OCI-LY3 (cell line): ENCODE measurements around the gene PLAAT2.

Experiments
- EZH2phosphoT487 ChIP-seq: fragments of 200-600 bp; shearing (Covaris generic); IDR thresholded peaks from 2 replicates; pipeline ENCODE4 v1.6.1; 2018; ENCODE audit warnings: antibody characterized with exemption, mixed run types, low read depth
- TF ChIP-seq, protein P1 (sequence below): fragments of 200-600, 300-600 bp; sonication (generic); IDR thresholded peaks from 2 replicates; pipeline ENCODE4 v1.5.1; 2014; ENCODE audit warnings: antibody characterized with exemption, low read length, low read depth

GRCh38 chr11:63609536-63609935 is 46.4 kb upstream of the PLAAT2 start:
- TF ChIP-seq, protein P1, sequence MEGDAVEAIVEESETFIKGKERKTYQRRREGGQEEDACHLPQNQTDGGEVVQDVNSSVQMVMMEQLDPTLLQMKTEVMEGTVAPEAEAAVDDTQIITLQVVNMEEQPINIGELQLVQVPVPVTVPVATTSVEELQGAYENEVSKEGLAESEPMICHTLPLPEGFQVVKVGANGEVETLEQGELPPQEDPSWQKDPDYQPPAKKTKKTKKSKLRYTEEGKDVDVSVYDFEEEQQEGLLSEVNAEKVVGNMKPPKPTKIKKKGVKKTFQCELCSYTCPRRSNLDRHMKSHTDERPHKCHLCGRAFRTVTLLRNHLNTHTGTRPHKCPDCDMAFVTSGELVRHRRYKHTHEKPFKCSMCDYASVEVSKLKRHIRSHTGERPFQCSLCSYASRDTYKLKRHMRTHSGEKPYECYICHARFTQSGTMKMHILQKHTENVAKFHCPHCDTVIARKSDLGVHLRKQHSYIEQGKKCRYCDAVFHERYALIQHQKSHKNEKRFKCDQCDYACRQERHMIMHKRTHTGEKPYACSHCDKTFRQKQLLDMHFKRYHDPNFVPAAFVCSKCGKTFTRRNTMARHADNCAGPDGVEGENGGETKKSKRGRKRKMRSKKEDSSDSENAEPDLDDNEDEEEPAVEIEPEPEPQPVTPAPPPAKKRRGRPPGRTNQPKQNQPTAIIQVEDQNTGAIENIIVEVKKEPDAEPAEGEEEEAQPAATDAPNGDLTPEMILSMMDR = no peak
- no peak for TF ChIP-seq EZH2phosphoT487
